IMR-90 (cell line): ENCODE measurements around the gene ERAS. TPM values are rescaled to one million over a fixed set of nuclear protein-coding genes. Genes with fewer than 3 reads are reported as not detected.

ENCODE experiments used
- ATAC-seq: fragments of 200-7000 bp; cut with Tn5 transposase; 2 replicates; pipeline ENCODE4 v1.9.1; 2020; ENCODE audit warnings: low read depth, mild to moderate bottlenecking, moderate library complexity
- BruUV-seq: library from RNA; stranded (reverse); fragments of 400-500 nt; replicated peaks from 2 replicates; lab custom pipeline; 2021; lab: Mats Ljungman, UMichigan
- CTCF ChIA-PET: fragments of 300-600 bp; formaldehyde crosslinking; extraction: SDS; loops from one replicate; lab custom pipeline; 2021; ENCODE audit warnings: antibody characterized with exemption; lab: Yijun Ruan, JAX
- POLR2A ChIA-PET: fragments of 300-600 bp; sonication (Branson Sonifier 250); formaldehyde crosslinking; loops from one replicate; lab custom pipeline; 2022; ENCODE audit warnings: antibody characterized with exemption; ENCODE audit not compliant: unreplicated experiment; lab: Charles Lee
- DNase-seq: peaks from one replicate; pipeline ENCODE4 v3.0.0; 2013
- H2AFZ ChIP-seq: replicated peaks from 2 replicates; pipeline ENCODE3; 2013; ENCODE audit warnings: low read length, mild to moderate bottlenecking; ENCODE audit not compliant: poor library complexity
- H2AK5ac ChIP-seq: 2 replicates; pipeline ENCODE4 v1.6.1; 2013; ENCODE audit warnings: low read depth, low read length, inconsistent platforms
- H2AK9ac ChIP-seq: replicated peaks from 2 replicates; pipeline ENCODE3; 2013; ENCODE audit warnings: mild to moderate bottlenecking, low read depth, low read length, moderate library complexity; ENCODE audit not compliant: poor library complexity
- H2BK120ac ChIP-seq: 2 replicates; pipeline ENCODE4 v1.6.1; 2013; ENCODE audit warnings: low read depth, low read length, inconsistent platforms
- H2BK15ac ChIP-seq: 3 replicates; pipeline ENCODE4 v1.6.1; 2013; ENCODE audit warnings: low read depth, low read length, inconsistent platforms
- H2BK20ac ChIP-seq: 2 replicates; pipeline ENCODE4 v1.6.1; 2013; ENCODE audit warnings: low read depth, mild to moderate bottlenecking, inconsistent platforms, low read length, moderate library complexity
- H2BK5ac ChIP-seq: 2 replicates; pipeline ENCODE4 v1.6.1; 2013; ENCODE audit warnings: mild to moderate bottlenecking, low read depth, low read length, inconsistent platforms; ENCODE audit not compliant: poor library complexity, severe bottlenecking
- H3K14ac ChIP-seq: replicated peaks from 2 replicates; pipeline ENCODE4 v1.6.1; 2013; ENCODE audit warnings: low read depth, low read length, inconsistent platforms
- H3K18ac ChIP-seq: 2 replicates; pipeline ENCODE4 v1.6.1; 2013; ENCODE audit warnings: low read depth, low read length, control low read depth
- H3K23ac ChIP-seq: 2 replicates; pipeline ENCODE4 v1.6.1; 2013; ENCODE audit warnings: low read depth, low read length, inconsistent platforms
- H3K27ac ChIP-seq: 2 replicates; pipeline ENCODE4 v1.5.1; 2013; ENCODE audit warnings: mild to moderate bottlenecking, control low read depth, low read length; ENCODE audit not compliant: insufficient read depth
- H3K27me3 ChIP-seq: 2 replicates; pipeline ENCODE4 v1.6.1; 2013; ENCODE audit warnings: low read length; ENCODE audit not compliant: control insufficient read depth, insufficient read depth
- H3K36me3 ChIP-seq: 2 replicates; pipeline ENCODE4 v1.6.1; 2013; ENCODE audit warnings: low read length, mixed read lengths; ENCODE audit not compliant: control insufficient read depth, insufficient read depth
- H3K4ac ChIP-seq: 2 replicates; pipeline ENCODE4 v1.6.1; 2013; ENCODE audit warnings: low read depth, low read length, inconsistent platforms
- H3K4me1 ChIP-seq: 2 replicates; pipeline ENCODE4 v1.6.1; 2013; ENCODE audit warnings: low read length, mixed read lengths; ENCODE audit not compliant: control insufficient read depth, insufficient read depth
- H3K4me2 ChIP-seq: 2 replicates; pipeline ENCODE4 v1.6.1; 2013; ENCODE audit warnings: low read depth, mild to moderate bottlenecking, control low read depth, low read length, moderate library complexity
- H3K4me3 ChIP-seq: 2 replicates; pipeline ENCODE4 v1.5.1; 2013; ENCODE audit warnings: low read depth, mild to moderate bottlenecking, control low read depth, low read length, moderate library complexity; ENCODE audit not compliant: insufficient read depth
- H3K56ac ChIP-seq: 2 replicates; pipeline ENCODE4 v1.6.1; 2013; ENCODE audit warnings: low read length, inconsistent platforms; ENCODE audit not compliant: insufficient read depth; ENCODE audit errors: extremely low read depth
- H3K79me1 ChIP-seq, 2 experiments: 2 replicates each; pipeline ENCODE4 v1.6.1; 2013; ENCODE audit warnings: low read length in 2 of 2, inconsistent platforms in 1 of 2, low read depth in 1 of 2
- H3K9ac ChIP-seq: 2 replicates; pipeline ENCODE4 v1.6.1; 2013; ENCODE audit warnings: low read depth, low read length, control low read depth
- H3K9me1 ChIP-seq: 2 replicates; pipeline ENCODE4 v1.6.1; 2013; ENCODE audit warnings: low read length, inconsistent platforms; ENCODE audit not compliant: insufficient read depth
- H3K9me3 ChIP-seq: 2 replicates; pipeline ENCODE4 v1.6.1; 2013; ENCODE audit warnings: low read length; ENCODE audit not compliant: control insufficient read depth, insufficient read depth
- H4K20me1 ChIP-seq: 2 replicates; pipeline ENCODE4 v1.6.1; 2013; ENCODE audit warnings: low read length, inconsistent platforms; ENCODE audit not compliant: insufficient read depth
- H4K5ac ChIP-seq: 2 replicates; pipeline ENCODE4 v1.6.1; 2013; ENCODE audit warnings: mild to moderate bottlenecking, low read depth, low read length, control low read depth
- H4K8ac ChIP-seq, 2 experiments: 2 replicates each; pipeline ENCODE4 v1.6.1; 2013; ENCODE audit warnings: low read depth in 2 of 2, low read length in 2 of 2, control low read depth in 1 of 2, inconsistent platforms in 1 of 2
- H4K91ac ChIP-seq: 2 replicates; pipeline ENCODE4 v1.6.1; 2013; ENCODE audit warnings: low read depth, low read length, inconsistent platforms; ENCODE audit not compliant: insufficient read depth
- BHLHE40 ChIP-seq: fragments of 150-350 bp; IDR thresholded peaks from 2 replicates; pipeline ENCODE4 v1.6.1; 2016; ENCODE audit warnings: mild to moderate bottlenecking, low read depth, low read length
- CEBPB ChIP-seq: IDR thresholded peaks from 2 replicates; pipeline ENCODE4 v1.6.1; 2012; ENCODE audit warnings: low read depth, low read length, improper control_type of control experiment
- CHD1 ChIP-seq: IDR thresholded peaks from 2 replicates; pipeline ENCODE4 v1.6.1; 2012; ENCODE audit warnings: low read depth, low read length, improper control_type of control experiment
- CTCF ChIP-seq: conservative IDR thresholded peaks from 2 replicates; pipeline ENCODE4 v1.5.1; 2012; ENCODE audit warnings: mild to moderate bottlenecking, low read depth, low read length, improper control_type of control experiment
- ELK1 ChIP-seq: fragments of 150-350 bp; IDR thresholded peaks from 2 replicates; pipeline ENCODE4 v1.6.1; 2016; ENCODE audit warnings: low read depth, mild to moderate bottlenecking, low read length, moderate library complexity, borderline replicate concordance
- FOS ChIP-seq: fragments of 150-350 bp; IDR thresholded peaks from 2 replicates; pipeline ENCODE4 v1.6.1; 2016; ENCODE audit warnings: low read depth, low read length
- MAFK ChIP-seq: IDR thresholded peaks from 2 replicates; pipeline ENCODE4 v1.6.1; 2012; ENCODE audit warnings: low read depth, low read length, improper control_type of control experiment
- MAZ ChIP-seq: IDR thresholded peaks from 2 replicates; pipeline ENCODE4 v1.6.1; 2012; ENCODE audit warnings: low read depth, mild to moderate bottlenecking, low read length, improper control_type of control experiment, moderate library complexity, borderline replicate concordance
- MXI1 ChIP-seq: IDR thresholded peaks from 2 replicates; pipeline ENCODE4 v1.6.1; 2012; ENCODE audit warnings: low read depth, mild to moderate bottlenecking, low read length, moderate library complexity, borderline replicate concordance
- NFE2L2 ChIP-seq: fragments of 150-350 bp; IDR thresholded peaks from 2 replicates; pipeline ENCODE4 v1.6.1; 2016; ENCODE audit warnings: low read depth, mild to moderate bottlenecking, low read length
- POLR2A ChIP-seq: IDR thresholded peaks from 2 replicates; pipeline ENCODE4 v1.6.1; 2012; ENCODE audit warnings: mild to moderate bottlenecking, low read depth, low read length
- RAD21 ChIP-seq: IDR thresholded peaks from 2 replicates; pipeline ENCODE4 v1.6.1; 2012; ENCODE audit warnings: low read length, improper control_type of control experiment
- RCOR1 ChIP-seq: IDR thresholded peaks from 2 replicates; pipeline ENCODE4 v1.6.1; 2012; ENCODE audit warnings: mild to moderate bottlenecking, low read length, improper control_type of control experiment; ENCODE audit not compliant: insufficient replicate concordance
- RFX5 ChIP-seq: IDR thresholded peaks from 2 replicates; pipeline ENCODE4 v1.8.0; 2012; ENCODE audit warnings: low read depth, mild to moderate bottlenecking, low read length, moderate library complexity
- SMC3 ChIP-seq: fragments of 150-350 bp; IDR thresholded peaks from 2 replicates; pipeline ENCODE4 v1.6.1; 2016; ENCODE audit warnings: low read depth, mild to moderate bottlenecking, antibody characterized with exemption, low read length, moderate library complexity
- USF2 ChIP-seq: fragments of 150-350 bp; IDR thresholded peaks from 2 replicates; pipeline ENCODE4 v1.6.1; 2017; ENCODE audit warnings: mild to moderate bottlenecking, antibody characterized with exemption, low read length, low read depth
- WGBS, 2 experiments: methylation state at CpG; one replicate each; pipeline versions ENCODE4 v1.1.5 to v1.1.7; 2013; ENCODE audit warnings: missing lambda C conversion rate in 2 of 2; ENCODE audit not compliant: insufficient read length in 1 of 2; ENCODE audit errors: extremely low coverage in 2 of 2; 5-methylcytosine and 5-hydroxymethylcytosine counted together
- dilution Hi-C: fragments of 300-500 bp; cut with HindIII; formaldehyde crosslinking; loops from one replicate; pipeline ENCODE4 v1.14.3; 2018; ENCODE audit warnings: low sequenced_read_pairs; ENCODE audit not compliant: unreplicated experiment
- in situ Hi-C: fragments of 300-500 bp; cut with MboI; formaldehyde crosslinking; loops from 3 replicates; pipeline ENCODE4 v1.14.3; 2019; ENCODE audit warnings: low sequenced_read_pairs, inconsistent platforms, mixed read lengths
- intact Hi-C: fragments of 100-400 bp; cut with micrococcal nuclease; formaldehyde crosslinking; loops from 2 replicates; pipeline ENCODE4 v1.10.0; 2022
- polyA plus RNA-seq, 3 experiments: library from polyadenylated mRNA; depleted of rRNA; stranded (reverse); fragments of >200 nt; gene quantifications; 2 replicates each; pipeline ENCODE4 v1.2.3, GENCODE V29; 2012; ENCODE audit warnings: low replicate concordance in 1 of 3
- total RNA-seq: library from RNA; depleted of rRNA; stranded (reverse); fragments of >200 nt; gene quantifications from 2 replicates; pipeline ENCODE4 v1.2.3, GENCODE V29; 2012

Gene ERAS
- total and polyA plus RNA-seq, 2 of the 4 experiments (the other 2 are of a cell fraction) = not detected

- ChIA-PET CTCF (no interaction called here), POLR2A (no interaction called here)
- intact Hi-C loops = no loop called here
- no peak overlapping the region for H3K27ac ChIP-seq
- no TSS peak for BruUV-seq
- H3K9me3 ChIP-seq = peaks cover 8% of the 10 kb centered on the region
- ATAC-seq = no peak
- no peak overlapping the region for H3K9ac ChIP-seq
- no peak overlapping the region for H3K4me2 ChIP-seq
- 60% methylated on average over 1 of the region's 8 CpGs; no CpG with 5 or more reads in 1 of the 2 experiments for WGBS, 2 experiments
- H4K5ac ChIP-seq = no peak overlapping the region
- no peak overlapping the region for H2AK9ac ChIP-seq
- no peak overlapping the region for H2AK5ac ChIP-seq
- no peak overlapping the region for H3K56ac ChIP-seq
- H4K91ac ChIP-seq = no peak overlapping the region
- no peaks in the 10 kb centered on the region for H3K79me1 ChIP-seq
- H3K4me1 ChIP-seq = no peaks in the 10 kb centered on the region
- H3K4ac ChIP-seq = no peak overlapping the region
- TF ChIP-seq MAFK = no peak
- TF ChIP-seq SMC3 = no peak
- TF ChIP-seq ELK1 = no peak
- no peak for TF ChIP-seq CEBPB
- no peak for TF ChIP-seq CTCF
- TF ChIP-seq RFX5 = no peak
- TF ChIP-seq RAD21 = no peak
- TF ChIP-seq NFE2L2 = no peak
- TF ChIP-seq POLR2A = no peak
- no peak for TF ChIP-seq FOS
- no peak for TF ChIP-seq RCOR1
- no peak for TF ChIP-seq MXI1
- no peak for TF ChIP-seq MAZ
- no peak for TF ChIP-seq BHLHE40
- TF ChIP-seq CHD1 = no peak
- no peak for TF ChIP-seq USF2
- no peak overlapping the region for H3K14ac ChIP-seq
- H2BK5ac ChIP-seq = no peak overlapping the region
- H2BK15ac ChIP-seq = no peak overlapping the region
- dilution Hi-C loops = no loop called here
- H3K27me3 ChIP-seq = peaks cover 8% of the 10 kb centered on the region
- no peak for DNase-seq
- no peak overlapping the region for H3K18ac ChIP-seq
- H3K4me3 ChIP-seq = no peak overlapping the region
- no peak overlapping the region for H2AFZ ChIP-seq
- H2BK20ac ChIP-seq = no peak overlapping the region
- H3K23ac ChIP-seq = no peak overlapping the region
- H2BK120ac ChIP-seq = no peak overlapping the region
- H3K36me3 ChIP-seq = peaks cover 14% of the 10 kb centered on the region
- in situ Hi-C loops = no loop called here
- H4K8ac ChIP-seq = no peak overlapping the region
- no peaks in the 10 kb centered on the region for H3K9me1 ChIP-seq
- no peaks in the 10 kb centered on the region for H4K20me1 ChIP-seq
These were observed 2.2 kb upstream of the ERAS start for GRCh38 chrX:48824066-48824465.
